KBM-7 (cell line): ENCODE data around the gene PRM3.

Experiments
- DNase-seq: peaks from one replicate; pipeline ENCODE4 v3.0.0-alpha.2; 2015
- in situ Hi-C: fragments of 300-500 bp; cut with MboI; formaldehyde crosslinking; loops from 2 replicates; pipeline ENCODE4 v1.14.3; 2020; ENCODE audit warnings: low sequenced_read_pairs, low pct_unique_long_range_greater_than_20kb, mixed read lengths

PRM3 gene

DNA sequence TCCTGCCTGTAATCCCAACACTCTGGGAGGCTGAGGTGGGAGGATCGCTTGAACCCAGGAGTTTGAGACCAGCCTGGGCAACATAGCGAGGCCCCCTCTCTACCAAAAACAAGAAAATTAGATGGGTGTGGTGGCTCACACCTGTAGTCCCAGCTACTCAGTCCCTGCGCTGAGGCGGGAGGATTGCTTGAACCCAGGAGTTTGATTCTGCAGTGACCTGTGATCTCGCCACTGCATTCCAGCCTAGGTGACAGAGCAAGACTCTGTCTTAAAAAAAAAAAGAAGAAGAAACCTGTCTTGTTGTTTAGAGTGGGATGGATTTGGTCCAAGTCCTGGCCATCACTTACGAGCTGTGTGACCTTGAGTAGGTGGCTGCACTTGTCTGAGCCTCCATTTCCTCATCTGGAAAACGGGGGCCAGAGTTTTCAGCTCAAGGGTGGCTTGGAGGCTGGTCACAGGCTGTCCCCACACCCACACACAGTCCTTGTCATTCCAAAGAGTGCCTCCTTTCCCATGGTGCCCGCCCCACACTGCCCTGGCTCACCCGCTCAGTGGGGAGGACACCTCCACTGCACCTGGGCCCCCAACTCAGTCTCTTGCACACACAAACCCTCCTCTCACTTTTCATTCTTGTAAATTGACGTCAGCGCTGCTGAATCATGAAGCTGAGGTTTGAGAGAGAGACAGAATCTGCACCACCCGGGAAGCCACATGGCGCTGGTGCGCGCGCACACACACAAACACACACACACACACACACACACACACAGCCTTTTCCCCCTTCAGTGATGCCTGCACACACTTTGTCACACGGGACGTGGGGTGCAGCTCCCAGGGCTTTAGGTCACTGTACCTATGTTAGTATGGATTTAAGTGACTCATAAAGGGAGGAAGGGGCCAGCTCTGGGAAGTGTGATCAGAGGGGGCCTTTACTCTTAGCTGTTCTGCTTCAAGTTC is 21.6 kb downstream of the PRM3 start:
- in situ Hi-C loops: no loop called here
- DNase-seq: peak; percentile 48

DNA sequence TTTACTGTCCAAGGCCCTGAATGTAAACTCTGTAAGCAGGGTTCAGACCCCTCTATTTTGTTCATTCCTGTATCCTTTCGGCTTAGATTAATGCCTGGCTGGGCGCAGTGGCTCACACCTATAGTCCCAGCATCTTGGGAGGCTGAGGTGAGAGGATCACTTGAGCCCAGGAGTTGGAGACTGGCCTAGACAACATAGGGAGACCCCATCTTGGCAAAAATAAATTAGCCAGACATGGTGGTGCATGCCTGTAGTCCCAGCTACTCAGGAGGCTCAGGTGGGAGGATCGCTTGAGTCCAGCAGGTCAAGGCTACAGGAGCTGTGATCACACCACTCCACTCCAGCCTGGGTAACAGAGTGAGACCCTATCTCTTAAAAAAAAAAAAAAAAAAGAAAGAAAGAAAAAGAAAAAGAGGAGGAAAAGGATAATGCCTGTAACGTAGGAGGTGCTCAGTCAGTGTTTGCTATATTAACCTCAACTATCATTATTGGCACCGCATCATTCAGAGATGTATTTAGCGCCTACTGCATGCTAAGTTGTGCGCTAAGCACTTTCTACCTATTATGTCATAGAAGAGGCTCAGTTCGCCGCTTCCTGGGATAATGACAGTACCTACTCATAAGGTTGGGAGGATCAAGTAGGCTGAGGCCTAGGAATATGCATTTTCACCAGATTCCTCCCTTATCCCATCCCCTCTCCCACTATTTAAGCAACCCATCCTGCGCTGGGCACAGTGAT is 22.5 kb downstream of the PRM3 start:
- in situ Hi-C loops: no loop called here
- DNase-seq: no peak

GRCh38 chr16:11250091-11250785 is 23.2 kb downstream of the PRM3 start:
- no peak for DNase-seq
- in situ Hi-C loops: no loop called here

DNA sequence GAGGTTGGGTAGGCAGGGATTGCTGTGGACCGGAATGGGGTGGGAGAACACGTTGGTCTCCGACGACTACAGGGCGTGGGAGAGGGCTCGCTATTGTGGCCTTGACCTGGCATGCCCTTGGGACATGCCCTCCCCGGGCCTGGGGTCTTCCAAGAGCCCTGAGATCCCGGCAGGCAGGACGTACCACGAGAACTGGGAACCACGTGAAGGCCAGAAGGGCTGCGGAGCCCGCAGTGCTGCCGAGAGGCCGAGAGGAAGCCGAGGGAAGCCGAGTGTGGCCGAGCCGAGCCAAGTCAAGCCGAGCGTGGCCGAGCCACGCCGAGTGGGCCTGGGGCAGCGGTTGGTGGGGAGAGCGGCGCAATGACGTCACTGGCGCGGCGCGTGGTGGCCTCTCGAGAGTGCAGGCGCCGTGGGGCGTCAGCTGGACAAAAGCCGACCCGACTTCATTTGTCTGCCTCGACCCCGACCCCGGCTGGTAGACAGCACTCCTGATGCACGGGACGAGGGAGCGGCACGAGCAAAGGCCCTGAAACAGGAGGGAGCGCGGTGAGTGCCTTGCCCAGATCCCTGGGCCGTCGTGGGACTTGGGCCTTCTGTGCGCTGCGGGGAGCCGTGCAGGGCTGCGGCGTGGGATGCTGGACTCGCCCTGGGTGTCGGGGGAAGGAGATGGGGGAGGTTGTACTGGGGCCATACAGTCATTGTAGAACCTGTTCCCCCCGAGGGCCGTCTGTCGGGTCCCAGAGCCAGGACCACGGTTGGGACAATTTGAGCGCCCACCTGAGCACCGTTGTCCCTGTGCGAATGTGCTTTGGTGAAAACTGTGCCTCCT is 24.0 kb downstream of the PRM3 start:
- in situ Hi-C loops: no loop called here
- DNase-seq: no peak

- no peak for DNase-seq
Observed at GRCh38 chr16:11248133-11248532, 25.3 kb downstream of the PRM3 start.

DNA sequence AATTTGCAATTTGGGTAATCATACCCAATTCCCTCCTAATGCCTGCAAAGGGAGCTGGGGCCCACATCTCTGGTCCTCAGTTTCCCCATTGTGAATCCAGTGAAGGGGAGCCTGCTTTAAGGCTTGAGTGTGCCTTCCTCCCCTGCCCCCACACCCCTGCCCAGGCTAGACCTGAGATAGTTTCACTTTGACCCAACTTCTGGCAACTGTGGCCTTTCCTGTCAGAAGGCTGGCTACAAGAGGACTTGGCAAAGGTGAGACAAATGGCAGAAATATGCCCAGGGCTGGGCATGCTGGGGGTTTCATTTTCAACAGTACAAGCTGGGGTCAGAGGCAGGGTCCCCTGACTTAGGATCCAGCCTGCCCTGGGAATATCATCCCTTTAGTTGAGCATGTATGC is 27.4 kb downstream of the PRM3 start:
- no peak for DNase-seq
- in situ Hi-C loops: no loop called here

More at GRCh38 chr16:11248133-11248532, 25.3 kb downstream of the PRM3 start:
- in situ Hi-C loops: no loop called here

- DNase-seq: no peak
- in situ Hi-C loops: no loop called here
Observed at GRCh38 chr16:11245222-11245737, 28.1 kb downstream of the PRM3 start.

DNA sequence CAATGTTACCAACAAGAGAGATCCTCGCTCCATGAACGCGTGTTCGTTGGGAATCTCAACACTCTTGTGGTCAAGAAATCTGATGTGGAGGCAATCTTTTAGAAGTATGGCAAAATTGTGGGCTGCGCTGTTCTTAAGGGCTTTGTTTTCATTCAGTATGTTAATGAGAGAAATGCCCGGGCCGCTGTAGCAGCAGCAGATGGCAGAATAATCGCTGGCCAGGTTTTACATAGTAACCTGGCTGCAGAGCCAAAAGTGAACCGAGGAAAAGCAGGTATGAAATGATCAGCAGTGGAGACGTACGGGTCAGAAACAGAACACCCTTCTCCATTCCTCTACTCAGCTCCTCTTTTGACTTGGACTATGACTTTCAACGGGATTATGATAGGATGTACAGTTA is 30.8 kb downstream of the PRM3 start:
- DNase-seq: no peak
- in situ Hi-C loops: no loop called here

DNA sequence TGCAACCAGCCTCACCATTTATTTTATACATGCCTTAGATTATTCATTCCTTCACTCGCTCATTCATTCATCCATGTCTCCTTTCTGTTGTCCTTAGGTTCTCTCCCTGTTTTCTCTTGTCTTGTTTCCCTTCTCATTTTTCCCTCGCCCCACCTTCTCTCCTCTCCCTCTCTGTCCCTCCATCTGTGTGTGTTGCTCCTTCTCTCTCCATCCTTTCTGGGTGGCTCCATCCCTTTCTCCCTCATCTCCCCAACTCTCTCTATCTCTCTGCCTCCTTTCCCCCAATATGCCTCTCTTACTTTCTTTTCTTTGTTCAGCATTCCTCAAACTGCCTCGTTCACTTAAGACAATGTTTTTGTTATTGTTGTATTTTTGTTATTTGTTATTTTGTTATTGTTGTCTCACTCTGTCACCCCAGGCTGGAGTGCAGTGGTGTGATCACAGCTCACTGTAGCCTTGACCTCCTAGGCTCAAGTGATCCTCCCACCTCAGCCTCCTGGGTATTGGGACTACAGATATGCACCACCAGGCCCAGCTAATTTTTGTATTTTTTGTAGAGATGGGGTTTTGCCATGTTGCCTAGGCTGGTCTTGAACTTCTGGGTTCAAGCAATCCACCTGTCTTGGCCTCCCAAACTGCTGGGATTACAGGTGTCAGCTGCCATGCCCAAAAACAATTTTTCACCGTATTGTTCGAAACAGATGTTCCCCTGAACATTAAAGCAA is 31.8 kb downstream of the PRM3 start:
- in situ Hi-C loops: no loop called here
- DNase-seq: no peak

- DNase-seq: peak; percentile 55
- in situ Hi-C loops: no loop called here
Observed at GRCh38 chr16:11240636-11241473, 32.6 kb downstream of the PRM3 start.

GRCh38 chr16:11239644-11240632 is 33.5 kb downstream of the PRM3 start:
- DNase-seq: no peak
- in situ Hi-C loops: no loop called here

GRCh38 chr16:11238272-11239202 is 34.9 kb downstream of the PRM3 start:
- in situ Hi-C loops: no loop called here
- DNase-seq: no peak

- in situ Hi-C loops: no loop called here
- no peak for DNase-seq
Observed at GRCh38 chr16:11236461-11237254, 36.8 kb downstream of the PRM3 start.

GRCh38 chr16:11235703-11235991 is 37.8 kb downstream of the PRM3 start:
- in situ Hi-C loops: no loop called here
- DNase-seq: no peak
